Measurements from ENCODE around the gene THBS2.
"Not testable (repeated sequence)": the region's sequence is repeated elsewhere in the genome, so short reads cannot be mapped to it uniquely, and the experiment has no call there.

THBS2 gene

DNA sequence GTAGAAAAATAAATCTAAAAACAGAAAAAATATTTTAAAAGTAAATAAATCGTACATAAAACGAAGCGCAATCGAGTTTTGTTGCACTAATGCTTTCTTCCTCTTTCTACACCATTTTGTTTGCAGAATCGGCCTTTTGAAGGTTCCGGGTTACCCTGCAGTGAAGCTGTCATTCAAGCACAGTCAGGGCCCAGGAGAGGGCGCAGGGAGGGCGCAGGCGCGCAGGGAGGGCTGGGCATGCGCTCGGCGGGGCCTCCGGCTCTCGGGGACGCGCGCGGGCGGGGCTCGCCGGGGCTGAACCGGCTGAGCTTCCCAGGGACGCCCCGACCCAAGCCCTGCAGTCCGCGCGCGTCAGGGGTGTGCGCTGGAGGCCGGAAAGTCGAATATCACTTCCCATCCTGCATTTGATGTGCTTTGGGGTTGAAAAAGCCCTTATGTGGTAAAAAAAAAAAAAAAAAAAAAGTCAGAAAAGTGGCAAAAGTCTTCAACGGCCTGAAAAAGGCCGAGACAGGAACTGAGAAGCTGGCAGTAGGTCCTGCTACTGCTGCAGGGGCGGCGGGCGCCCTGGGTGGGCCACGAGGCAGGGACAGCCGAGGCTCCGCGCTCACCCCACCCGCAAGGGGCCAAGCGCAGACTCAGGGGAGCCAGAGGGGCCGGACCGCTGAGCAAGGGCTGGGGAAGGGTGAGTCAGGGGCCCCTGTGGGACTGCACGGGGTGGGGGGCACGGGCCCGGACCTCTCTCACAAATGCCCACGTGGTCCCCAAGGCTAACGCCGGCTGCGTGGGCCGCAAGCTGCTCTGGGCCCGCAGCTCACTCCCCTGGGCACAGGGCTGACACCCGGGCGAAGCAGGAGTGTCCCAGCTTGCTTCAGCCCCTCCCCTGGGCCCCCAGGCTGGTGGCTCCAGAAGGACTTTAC, 40.5 kb downstream of the THBS2 start:
- in situ Hi-C loops (cut with HindIII; ENCODE audit: low sequenced_read_pairs) = no loop called here

DNA sequence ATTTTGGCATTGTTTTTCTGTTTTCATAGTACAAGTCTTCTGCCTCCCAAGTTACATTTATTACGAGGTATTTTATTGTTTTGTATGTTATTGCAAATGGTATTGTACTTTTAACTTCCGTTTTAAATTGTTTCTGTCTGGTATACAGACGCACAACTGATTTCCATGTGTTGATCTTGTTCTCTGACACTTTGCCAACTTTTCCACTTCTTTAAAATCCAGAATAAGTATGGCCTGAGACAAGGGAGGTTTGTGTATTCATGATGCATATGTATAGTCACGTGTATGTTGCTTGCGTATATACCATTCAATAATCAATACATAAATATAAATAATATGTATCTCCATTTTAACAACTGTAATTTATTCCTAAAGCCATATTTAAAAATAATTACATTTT, 41.2 kb downstream of the THBS2 start:
- in situ Hi-C loops (cut with HindIII; ENCODE audit: low sequenced_read_pairs) = no loop called here

DNA sequence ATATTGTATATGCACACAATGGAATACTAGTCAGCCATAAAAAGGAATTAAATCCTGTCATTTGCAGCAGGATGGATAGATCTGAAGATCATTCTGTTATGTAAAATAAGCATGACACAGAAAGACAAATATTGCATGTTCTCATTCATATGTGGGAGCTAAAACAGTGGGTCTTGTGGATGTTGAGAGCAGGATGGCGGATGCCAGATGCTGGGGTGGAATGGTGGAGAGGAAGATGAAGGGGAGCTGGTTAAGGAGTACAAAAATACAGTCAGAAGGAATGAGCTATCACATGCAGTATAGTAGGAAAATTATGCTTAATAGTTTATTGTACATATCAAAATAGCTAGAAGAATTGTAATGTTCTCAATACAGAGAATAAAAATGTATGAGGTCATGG, 41.8 kb downstream of the THBS2 start:
- in situ Hi-C loops (cut with HindIII; ENCODE audit: low sequenced_read_pairs) = no loop called here

DNA sequence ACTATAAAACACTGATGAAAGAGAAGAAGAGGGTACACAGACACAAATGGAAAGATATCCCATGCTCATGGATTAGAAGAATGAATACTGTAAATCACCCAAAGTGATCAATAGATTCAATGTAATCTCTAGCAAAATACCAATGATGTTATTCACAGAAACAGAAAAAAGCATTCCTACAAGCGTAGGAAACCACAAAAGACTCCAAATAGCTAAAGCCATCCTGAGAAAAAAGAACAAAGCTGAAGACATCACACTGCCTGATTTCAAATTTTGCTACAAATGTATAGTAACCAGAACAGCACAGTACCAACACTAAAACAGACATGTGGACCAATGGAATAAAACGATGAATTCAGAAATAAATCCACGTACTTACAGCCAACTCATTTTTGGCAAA, 43.0 kb downstream of the THBS2 start:
- in situ Hi-C loops (cut with HindIII; ENCODE audit: low sequenced_read_pairs) = no loop called here

DNA sequence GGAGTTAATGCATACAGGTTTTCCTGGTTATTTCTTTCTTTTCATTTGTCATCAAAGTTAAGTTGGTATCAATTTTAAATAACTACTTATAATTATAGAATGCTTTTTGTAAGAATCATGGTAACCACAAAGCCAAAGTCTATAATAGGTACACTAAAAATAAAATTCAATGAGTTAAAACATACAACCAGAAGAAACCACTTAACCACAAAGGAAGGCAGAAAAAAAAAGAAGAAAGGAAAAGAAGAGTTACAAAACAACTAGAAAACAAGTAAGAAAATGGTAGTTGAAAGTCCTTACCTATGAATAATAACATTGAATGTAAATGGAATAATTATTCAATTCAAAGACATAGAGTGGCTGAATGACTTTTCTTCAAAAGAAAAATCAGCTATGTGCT, 45.6 kb downstream of the THBS2 start:
- in situ Hi-C loops (cut with HindIII; ENCODE audit: low sequenced_read_pairs) = no loop called here

DNA sequence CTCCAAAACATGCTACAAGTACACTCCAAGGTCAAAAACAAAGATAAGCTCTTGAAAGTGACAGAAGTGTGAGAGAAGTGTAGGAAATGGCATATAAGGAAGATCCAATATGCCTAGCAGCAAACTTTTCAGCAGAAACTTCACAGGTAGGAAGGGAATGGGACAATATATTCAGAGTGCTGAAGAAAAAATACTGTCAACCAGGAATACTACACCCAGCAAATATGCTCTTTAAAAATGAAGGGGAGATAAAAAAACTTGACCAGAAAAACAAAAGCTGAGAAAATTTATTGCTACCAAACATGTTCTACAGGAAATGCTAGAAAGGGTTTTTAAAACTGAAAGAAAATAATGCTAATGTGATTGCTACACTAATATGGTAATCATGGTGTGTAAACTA, 46.2 kb downstream of the THBS2 start:
- in situ Hi-C loops (cut with HindIII; ENCODE audit: low sequenced_read_pairs) = no loop called here

DNA sequence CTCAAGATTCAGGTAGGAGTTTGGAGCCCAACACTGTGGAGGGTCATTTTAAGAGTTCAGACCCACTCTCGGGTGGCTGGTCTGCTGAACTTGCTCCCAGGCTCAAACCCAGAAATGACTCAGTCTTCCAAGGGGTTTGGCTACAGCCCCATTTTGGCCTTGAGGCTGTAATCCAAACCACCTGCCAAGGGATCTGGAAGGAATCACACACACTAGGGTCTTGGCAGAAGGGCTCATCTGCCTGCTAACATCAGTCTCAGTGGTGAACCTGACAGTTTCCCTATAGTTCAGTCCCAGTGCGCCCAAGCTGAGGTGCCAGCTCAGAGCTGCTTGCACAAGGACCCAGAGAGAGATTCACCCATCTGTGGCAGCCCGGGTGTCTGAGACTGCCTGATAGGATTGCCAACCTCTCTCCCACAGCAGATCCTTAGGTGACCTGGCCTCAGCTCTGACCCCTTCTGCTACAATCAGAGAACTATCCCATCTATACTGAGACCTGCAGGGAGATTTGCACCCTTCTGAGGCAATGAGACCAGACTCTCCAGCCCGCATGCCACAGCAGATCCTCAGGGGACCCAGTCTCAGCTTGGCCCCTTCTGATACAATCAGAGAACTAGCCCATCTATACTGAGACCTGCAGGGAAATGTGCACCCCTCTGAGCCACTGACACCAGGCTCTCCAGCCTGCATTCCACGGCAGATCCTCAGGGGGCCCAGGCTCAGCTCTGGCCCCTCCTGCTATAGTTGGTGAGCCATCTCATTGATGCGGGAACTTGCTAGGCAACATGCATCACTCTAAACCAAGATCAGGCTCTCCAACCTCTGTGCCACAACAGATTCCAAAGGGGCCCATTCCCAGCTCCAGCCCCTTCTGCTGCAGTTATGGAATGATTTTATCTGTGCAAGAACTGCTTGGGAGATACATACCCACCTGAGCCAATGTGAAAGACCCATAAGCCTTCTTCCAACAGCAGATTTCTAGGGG, 48.2 kb downstream of the THBS2 start:
- in situ Hi-C loops (cut with HindIII; ENCODE audit: low sequenced_read_pairs) = no loop called here

DNA sequence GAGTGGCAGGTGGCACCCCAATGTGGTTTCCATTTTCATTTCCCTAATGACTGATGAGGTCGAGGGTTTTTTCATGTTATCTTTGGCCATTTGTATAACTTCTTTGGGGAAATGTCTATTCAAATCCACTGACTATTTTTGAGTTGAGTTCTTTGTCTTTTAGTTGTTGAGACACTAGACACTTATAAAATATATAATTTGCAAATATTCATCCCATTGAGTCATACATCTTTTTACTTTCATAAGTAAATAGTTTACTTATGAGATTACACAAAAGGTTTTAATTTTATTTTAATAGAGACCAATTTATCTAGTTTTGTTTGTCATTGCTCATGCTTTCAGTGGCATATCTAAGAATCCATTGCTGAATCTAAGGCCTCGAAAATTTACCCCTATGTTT, 49.5 kb downstream of the THBS2 start:
- in situ Hi-C loops (cut with HindIII; ENCODE audit: low sequenced_read_pairs) = no loop called here

DNA sequence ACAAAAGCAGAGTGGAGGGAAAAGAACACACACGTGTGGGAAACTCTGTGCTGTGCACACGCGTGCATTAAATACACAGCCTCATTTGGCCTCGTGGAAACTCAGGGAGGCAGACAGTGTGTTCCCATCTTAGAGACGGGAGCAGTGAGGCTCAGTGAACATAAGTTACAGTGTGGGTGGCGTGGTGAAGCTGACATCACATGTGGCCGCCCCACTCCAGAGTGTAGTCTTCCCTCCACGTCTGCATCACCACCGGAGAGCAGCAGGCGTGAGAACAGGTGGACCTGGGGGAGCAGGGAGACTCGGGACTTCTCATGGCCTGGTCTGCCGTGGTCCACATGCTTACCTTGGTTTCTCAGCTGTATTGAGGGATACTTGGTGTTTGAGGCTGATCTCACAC, 51.7 kb downstream of the THBS2 start:
- in situ Hi-C loops (cut with HindIII; ENCODE audit: low sequenced_read_pairs) = no loop called here

DNA sequence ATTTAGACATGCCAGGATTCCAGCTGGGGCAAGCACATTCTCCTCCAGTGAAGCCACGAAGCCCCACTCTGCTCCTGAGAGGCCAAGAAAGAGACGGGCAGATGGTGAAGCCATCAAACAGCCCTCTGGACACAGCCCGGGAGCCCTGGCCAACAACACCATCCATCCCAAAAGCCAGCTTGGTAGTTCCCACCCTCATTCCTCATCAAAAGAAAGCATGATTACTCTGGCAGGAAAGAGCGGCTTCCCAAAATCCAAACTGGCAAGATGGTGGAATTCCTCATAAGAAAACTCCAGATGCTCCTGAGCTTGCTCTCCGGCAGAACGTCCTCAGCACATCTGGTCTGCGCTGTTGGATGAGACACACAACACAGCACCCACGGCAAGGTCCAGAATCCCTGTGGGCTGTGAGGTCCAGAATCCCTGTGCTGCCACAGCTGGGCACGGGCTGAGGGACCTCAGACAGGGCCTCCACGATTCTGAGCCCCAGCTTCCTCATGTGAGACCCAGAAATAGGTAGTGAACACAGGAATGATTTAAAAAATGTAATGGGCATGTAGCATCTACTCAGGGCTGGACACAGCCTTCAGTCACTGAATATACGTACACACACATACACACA, 52.6 kb downstream of the THBS2 start:
- in situ Hi-C loops (cut with HindIII; ENCODE audit: low sequenced_read_pairs) = no loop called here

DNA sequence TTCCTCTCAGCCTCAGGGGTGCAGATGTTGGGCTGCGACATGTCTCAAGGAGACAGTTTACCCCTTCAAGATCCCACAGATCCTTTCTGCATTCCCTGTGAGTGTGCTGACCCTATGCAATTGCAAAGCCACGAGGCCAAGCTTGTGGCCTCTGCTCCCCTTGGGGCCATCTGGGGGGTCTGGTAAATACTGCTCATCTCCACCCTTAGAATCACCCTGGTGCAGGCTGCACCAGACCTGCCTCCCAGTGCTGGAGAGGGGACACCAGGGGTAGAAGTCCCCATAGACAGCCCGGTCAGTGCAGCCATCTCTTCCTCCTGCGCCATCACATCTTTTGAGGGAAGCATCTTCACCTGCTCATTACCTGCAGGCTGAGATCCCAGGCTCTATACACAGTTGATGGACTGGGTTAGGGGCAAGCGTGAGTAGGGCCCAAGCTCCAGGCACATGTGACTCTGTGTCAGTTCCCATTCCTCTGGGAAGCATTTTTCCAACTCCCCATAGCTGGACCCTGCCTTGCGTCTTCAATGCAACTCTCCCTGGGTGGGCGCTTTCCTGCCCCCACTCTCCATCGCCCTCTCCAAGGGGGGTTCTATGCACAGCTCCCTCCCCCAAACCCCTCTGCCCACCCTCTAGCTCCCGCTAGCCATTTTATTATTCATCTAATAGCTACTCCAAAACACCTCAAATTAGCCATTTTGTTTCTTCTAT, 53.9 kb downstream of the THBS2 start:
- in situ Hi-C loops (cut with HindIII; ENCODE audit: low sequenced_read_pairs) = no loop called here

DNA sequence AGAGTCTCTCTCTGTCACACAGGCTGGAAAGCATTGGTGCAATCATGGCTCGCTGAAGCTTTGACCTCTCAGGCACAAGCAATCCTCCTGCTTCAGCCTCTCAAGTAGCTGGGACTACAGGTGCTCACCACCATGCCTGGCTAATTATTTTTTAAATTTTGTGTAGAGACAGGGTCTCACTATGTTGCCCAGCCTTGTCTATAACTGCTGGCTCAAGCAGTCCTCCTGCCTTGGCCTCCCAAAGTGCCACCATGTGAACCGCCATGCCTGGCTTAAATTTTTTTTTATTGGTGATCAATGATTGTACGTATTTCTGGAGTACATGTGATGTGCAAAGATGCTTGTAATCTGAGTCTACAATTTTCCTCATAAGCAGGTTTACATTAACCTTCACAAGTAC, 54.8 kb downstream of the THBS2 start:
- in situ Hi-C loops (cut with HindIII; ENCODE audit: low sequenced_read_pairs) = no loop called here

DNA sequence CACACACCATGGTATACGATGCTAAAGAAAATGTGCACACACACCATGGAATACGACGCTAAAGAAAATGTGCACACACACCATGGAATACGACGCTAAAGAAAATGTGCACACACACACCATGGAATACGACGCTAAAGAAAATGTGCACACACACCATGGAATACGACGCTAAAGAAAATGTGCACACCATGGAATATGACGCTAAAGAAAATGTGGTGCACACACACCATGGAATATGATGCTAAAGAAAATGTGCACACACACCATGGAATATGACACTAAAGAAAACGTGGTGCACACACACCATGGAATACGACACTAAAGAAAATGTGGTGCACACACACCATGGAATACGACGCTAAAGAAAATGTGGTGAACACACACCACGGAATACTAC, 55.7 kb downstream of the THBS2 start:
- in situ Hi-C loops (cut with HindIII; ENCODE audit: low sequenced_read_pairs) = not testable (repeated sequence)

DNA sequence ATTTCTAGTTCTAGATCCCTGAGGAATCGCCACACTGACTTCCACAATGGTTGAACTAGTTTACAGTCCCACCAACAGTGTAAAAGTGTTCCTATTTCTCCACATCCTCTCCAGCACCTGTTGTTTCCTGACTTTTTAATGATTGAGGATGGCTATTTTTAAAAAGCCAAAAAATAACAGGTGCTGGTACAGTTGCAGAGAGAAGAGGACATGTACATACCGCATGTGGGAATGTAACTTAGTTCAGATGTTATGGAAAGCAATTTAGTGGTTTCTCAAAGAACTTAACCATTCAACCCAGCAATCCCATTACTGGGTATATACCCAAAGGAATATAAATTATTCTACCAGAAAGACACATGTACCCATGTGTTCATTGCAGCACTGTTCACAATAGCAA, 57.4 kb downstream of the THBS2 start:
- in situ Hi-C loops (cut with HindIII; ENCODE audit: low sequenced_read_pairs) = not testable (repeated sequence)

DNA sequence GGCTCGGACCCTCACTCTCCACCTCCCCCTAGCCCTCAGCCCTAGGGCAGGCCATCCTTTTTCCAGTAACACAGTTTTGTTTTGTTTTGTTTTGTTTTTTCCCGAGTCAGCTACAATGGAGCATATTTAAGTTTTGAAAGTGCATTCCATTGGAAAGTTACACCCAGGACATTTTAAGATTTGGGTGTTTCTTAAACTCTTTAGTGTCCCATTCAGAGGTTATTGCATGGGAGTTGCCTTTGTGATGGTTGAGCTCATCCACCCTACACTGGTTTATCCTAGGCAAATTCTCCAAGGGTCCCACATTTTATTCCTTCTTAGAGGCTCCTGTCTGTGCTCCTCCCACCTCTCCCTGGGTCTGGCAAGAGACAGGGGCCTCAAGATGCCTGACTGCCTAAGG, 58.9 kb downstream of the THBS2 start:
- in situ Hi-C loops (cut with HindIII; ENCODE audit: low sequenced_read_pairs) = no loop called here

DNA sequence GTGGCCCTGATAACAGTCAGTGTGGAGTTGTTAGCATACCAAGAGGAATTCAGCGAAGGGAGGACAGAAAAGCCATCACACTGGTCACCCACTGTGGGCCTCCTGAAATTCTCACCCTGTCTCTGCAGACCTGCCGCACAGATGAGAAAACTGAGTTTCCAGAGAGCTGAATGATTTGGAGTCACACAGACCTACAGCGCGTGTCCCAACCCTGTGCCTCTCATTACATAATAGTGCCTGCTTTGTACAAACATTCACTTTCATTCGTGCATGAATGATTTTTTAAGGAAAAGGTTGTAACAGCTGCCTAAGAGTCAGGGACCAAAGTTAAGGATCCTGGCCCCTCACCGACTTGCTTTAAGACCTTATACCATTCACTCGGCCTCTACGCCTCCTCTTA, 62.7 kb downstream of the THBS2 start:
- in situ Hi-C loops (cut with HindIII; ENCODE audit: low sequenced_read_pairs) = no loop called here

DNA sequence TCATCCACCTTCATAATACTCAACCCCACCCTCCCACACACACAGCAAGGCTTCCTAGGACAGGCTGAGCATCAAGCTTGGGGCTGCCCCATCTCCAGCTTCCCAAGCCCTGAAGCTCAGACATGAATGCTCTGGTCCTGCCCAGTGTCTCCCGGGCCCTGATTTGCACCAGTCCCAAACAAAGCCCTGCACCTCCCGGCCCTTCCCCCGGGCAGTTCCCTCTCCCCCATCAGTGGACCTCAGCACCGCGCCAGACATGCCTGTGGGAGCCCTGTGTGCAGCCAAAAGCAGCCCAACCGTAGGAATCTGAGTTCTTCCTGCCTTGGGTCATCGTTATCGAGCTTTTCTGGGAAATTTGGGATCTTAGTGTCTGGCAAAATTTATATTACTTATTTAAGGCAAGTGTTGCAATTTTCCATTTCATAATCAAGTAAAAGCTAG, 63.5 kb downstream of the THBS2 start:
- in situ Hi-C loops (cut with HindIII; ENCODE audit: low sequenced_read_pairs) = no loop called here

DNA sequence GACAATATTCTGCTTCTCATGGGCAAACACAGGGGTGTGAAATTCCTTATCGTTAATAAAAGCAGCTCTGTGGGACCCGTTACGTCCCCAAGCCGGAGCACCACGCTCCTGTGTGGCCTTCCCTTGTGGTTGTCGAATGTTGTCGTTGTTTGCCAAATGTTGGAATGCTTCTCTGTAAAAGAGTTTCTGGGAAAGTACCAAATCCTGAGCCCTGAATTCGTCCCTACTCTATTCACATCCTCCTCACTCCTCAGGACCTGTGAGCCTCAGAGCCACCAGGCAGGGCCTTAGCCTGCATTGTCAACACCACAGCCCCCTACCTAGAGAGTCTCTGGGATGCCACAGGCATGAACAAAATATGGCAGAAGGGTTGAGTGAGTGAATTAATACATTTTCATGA, 64.0 kb downstream of the THBS2 start:
- in situ Hi-C loops (cut with HindIII; ENCODE audit: low sequenced_read_pairs) = no loop called here

DNA sequence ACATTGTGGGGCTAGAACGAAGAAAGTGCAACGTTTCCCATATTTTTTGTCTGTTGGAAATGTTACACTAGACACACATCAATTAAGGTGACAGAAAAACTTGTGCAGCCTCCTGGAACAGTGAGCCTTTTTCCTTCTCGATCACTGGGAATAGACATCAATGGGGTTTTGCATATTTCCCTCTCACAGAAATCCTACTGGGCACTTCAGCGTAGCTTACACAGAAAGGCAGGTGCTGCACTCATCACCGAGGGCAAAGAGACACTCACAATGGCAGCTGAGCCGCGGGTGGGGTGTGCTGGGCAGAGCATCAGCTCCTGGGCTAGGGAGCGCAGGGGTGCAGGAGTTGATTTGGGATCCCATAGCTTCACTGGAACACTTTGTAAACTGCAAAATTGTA, 64.5 kb downstream of the THBS2 start:
- in situ Hi-C loops (cut with HindIII; ENCODE audit: low sequenced_read_pairs) = no loop called here

DNA sequence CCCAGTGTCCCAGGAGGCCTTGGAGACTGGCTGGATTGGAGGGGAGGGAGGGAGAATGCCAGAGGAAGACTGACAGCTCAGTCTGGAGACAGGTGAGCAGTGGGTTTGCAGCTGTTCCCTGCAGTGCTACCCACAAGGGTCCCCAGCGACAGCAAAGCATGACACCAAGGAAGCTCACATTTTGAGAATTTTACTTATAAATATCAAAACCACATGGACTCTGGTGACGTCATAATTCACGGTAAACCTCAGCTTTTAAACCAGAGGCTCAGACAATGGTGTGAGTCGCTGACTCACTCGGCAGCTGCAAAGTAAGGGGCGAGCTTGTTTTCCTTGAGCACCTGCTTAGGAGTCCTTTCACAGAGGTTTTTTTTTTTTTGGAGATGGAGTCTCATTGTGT, 65.2 kb downstream of the THBS2 start:
- in situ Hi-C loops (cut with HindIII; ENCODE audit: low sequenced_read_pairs) = no loop called here

DNA sequence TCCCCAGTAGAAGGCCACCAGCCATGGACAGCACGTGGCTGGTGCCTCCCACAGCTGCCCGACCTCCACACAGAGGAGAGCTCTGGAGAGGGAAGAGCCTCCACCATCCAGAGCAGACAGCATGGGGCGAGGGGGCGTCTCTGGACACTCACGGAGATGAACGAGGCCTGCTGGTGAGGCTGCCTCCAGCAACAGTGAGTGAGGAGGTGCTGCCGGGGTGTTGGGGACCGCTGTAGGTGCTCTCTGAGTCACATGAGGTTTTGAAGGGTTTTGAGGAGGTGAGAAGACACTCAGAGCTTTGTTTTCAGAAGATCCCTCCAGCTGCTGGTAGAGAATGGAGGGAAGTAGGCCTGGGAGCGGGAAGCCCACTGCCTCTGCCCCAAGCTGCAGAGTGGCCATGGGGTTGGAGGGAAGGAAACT, 65.6 kb downstream of the THBS2 start:
- in situ Hi-C loops (cut with HindIII; ENCODE audit: low sequenced_read_pairs) = no loop called here

Data from DLD1 (cell line).